Glomerular endothelial cell (primary cell): ENCODE results near the gene PDE1C. TPM values are rescaled to one million over a fixed set of nuclear protein-coding genes. Genes with fewer than 3 reads are reported as not detected.

Experiments used
- DNase-seq: peaks from one replicate; pipeline ENCODE4 v3.0.0-alpha.2; 2011; ENCODE audit warnings: low read depth, low spot score; ENCODE audit errors: extremely low read depth
- total RNA-seq: library from RNA; depleted of rRNA; stranded (reverse); fragments of >200 nt; gene quantifications from 2 replicates; pipeline ENCODE4 v1.2.3, GENCODE V29; 2015

PDE1C gene
- total RNA-seq, 1 donor from 2014 or later, result 2.6 TPM

DNA sequence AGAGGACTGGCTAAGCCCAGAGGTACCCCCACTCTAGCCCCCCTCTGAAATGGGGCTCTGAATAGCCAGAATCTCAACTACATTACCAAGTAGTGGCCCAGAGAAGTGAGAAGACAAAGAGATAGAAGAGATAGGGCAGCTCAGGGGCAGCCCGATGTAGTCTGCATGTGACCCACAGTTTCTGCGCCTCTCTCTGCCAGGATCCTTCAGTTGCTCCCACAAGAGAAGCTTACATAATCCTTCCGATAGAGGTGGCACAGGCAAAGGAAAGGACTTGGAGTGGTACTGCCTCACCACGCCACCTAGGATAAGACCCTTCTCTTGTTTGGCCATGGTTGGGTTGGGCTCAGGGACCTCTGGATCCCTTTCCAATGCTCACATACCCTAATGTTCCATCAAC is 5.4 kb upstream of the PDE1C start:
- no peak for DNase-seq

GRCh38 chr7:32074787-32075585 is 4.8 kb upstream of the PDE1C start:
- no peak for DNase-seq

DNA sequence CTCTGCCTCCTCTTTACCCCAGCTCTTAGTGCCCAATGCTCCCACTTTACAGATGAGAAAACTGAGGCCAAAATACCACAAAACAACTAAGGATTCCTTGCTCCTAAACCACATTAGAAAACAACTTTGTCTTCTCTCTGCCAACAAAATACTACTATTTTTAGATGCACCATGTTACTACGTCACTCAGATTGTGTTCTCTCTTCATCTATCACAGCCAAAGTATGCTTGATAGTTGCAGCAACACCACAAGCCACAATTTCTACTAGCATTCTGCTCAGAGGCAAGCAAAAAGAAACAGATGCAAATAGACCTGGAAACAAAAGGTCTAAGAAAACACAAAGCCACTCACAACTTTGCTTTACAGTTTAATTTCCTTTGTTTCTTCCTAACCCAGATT is 3.3 kb upstream of the PDE1C start:
- DNase-seq, result no peak

GRCh38 chr7:32072397-32072796 is 2.2 kb upstream of the PDE1C start:
- no peak for DNase-seq

DNA sequence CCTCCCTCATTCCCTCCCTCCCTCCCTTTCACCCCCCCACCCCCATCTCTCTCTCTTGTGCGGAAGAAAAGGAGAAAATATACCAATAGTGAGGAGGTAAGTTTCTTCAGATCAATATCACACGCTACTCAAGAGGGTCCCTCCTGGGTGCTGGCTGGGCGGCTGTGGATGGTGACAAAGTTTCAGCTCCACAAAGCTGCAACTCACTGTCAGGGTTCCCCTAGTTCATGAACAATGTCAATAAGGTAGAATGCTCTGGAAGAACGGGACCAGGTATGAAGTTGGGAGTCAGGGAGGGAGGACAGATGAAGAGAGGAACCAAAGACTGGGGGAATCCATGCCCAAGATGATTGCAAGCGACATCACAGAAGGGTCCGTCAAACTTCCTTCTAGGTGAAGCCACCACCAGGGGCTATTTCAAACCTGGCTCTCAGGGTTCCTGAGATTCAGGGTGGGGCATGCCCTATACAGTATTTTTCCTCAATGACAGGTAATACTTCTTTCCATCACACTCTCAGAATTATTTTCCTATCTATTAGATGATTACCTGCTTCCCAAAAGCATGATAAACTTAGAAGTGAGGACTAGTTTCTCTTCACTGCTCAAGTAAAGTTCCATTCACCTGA is 1.4 kb upstream of the PDE1C start:
- DNase-seq, result no peak

- no peak for DNase-seq
Measured at GRCh38 chr7:32070051-32070405, 179 bp downstream of the PDE1C start.

DNA sequence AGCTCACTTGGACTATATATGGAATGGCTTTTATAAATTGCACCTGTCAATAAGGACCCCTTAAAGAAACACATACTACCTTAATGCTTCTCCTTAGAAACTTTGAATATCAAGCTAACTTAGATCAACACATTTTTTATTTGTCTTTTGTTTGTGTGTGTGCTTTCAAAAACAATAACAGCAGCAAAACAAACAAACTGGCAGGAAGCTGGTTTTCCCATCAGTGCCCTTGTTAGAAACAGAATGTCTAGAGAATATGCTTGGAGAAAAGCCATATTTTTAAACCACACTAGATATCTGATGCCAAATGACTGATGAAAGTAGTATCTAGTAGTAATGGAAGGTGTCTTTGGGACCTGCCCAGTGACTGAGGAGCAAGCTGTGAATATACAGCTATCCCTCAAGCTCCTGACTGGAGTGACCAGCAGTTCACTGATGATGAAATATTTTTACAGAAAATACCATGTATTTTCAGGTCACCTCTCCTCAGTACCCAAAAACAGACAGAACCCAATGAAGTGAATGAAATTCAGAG is 1.0 kb downstream of the PDE1C start:
- DNase-seq, result no peak

- no peak for DNase-seq
Measured at GRCh38 chr7:32068411-32069101, 1.7 kb downstream of the PDE1C start.

DNA sequence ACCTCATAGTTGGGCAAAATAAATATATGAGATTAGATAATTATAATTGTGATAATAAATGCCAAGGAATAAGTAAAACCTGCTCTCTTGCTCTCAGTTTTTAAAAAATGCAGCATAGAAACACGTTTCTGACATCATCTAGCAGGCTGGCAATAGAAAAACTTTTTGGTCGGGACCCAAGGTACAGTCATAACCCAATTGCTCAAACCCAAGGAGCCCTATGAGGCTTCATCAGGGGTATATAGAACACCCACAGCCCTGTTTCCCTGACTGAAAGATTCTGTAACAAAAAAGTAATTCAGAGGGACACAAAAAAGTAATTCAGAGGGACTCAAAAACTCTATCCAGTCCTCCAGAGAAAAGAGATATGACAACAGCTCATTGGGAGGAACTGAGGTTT is 3.8 kb downstream of the PDE1C start:
- no peak for DNase-seq

DNA sequence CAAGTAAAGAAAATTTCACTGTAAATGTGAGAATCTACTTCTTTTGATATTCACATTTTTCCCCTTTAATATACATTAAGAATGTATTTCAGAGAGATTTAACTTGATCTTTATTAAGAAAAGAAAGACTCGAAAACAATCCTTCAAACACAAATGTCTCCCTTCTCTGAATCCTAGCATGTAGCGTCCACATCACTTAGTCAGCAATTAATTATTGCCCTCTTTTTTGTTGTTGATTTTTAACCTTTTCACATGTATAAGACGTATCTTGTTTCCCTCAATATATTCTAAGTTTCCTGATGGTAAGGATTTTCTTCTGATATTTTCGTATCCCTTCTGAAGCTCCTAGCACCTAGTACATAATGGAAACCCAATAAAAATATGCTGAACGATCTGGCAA is 6.6 kb downstream of the PDE1C start:
- DNase-seq, result no peak

- DNase-seq, result no peak
Measured at GRCh38 chr7:32062150-32062549, 8.1 kb downstream of the PDE1C start.

DNA sequence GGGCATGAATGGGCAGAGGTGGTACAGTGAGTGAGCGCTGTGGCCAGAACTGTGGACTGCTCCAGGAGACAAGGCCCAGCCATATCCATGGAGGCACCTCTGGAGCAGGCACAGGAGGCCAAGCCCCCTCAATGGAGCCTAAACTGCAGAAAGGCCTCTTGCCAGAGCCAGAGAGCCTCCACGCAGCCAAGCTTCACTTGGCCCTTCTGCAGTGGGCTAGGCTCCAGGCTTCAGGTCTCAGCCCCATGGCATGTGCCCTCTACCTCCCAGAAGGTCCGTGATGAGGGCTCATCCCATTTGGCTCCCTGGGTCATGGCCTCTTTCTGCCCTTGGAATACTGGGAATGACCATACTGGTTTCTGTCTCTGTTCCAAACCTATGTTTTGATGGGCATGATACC is 8.9 kb downstream of the PDE1C start:
- no peak for DNase-seq

DNA sequence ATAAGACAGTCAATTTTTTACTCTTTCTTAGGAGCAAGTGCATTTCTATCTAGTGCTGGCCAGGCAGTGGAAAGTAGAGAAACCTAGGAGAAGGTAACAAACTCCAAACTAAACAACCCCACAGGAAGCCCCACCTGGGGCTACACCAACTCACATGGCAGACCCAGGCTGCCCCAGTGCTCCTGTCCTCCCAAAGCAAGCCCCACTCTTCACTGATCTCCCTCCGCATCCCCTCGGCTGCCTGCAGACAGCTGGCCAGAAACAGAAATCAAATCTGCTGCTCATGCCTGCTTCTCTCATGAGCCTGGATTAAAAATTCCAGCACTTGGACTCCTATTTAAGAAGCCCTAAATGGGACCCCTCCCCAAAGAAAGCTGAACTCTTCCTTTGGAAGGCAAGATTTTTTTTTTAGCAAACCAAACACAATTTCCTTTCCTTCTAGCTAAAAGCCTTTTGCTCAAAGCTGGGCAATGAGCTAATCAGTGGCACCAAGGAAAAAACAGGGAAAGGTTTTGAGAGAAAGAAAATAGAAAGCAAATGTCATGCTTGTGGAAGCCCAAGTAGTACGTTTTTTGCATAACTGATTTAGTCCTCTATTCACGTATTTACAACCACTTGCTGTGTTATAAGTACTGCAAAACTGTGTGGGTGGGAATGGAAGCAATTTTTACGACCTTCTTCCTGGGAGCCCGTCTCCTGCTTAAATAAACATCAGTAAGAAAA is 10.8 kb downstream of the PDE1C start:
- DNase-seq, result no peak

DNA sequence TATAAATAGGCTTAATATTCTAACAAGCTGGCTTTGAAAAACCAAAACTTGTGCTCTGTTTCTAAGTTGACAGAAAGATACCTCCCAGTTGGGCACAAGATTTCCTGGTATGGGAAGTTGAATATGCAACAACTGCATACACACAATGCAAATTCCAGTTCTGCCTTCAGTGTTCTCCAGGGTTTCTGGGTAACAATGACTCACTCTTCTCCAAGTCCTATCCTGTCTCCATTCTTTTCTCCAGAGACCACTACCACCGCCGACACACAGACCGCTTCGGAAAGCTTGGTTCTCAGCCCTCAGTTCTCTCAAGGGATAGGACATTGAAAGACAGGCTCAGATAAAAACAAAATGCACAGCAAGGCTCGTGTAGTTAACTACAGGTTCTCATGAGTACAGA is 12.2 kb downstream of the PDE1C start:
- DNase-seq, result no peak

- DNase-seq, result no peak
Measured at GRCh38 chr7:32056767-32057166, 13.4 kb downstream of the PDE1C start.

DNA sequence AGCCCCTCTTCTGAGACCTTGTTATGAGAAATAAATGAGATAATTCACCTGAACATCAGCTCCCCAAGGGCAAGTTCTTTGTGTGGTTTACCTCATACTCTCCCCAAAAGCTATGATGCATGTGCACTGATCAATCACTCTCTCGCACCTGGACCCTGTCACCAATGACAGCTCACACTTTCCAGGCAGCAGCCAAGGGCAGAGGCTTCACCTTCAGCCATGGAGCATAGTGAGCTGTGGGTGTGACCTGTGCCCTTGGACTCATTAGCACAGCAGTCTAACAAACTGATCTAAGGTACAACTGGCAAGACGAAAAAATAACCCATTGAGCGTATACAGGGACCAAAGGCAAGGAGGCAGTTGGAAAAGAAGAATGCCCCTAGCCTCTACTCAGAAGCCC is 17.0 kb downstream of the PDE1C start:
- DNase-seq, result no peak

GRCh38 chr7:32051128-32051527 is 19.1 kb downstream of the PDE1C start:
- DNase-seq, result no peak

GRCh38 chr7:32049599-32049998 is 20.6 kb downstream of the PDE1C start:
- DNase-seq, result no peak

DNA sequence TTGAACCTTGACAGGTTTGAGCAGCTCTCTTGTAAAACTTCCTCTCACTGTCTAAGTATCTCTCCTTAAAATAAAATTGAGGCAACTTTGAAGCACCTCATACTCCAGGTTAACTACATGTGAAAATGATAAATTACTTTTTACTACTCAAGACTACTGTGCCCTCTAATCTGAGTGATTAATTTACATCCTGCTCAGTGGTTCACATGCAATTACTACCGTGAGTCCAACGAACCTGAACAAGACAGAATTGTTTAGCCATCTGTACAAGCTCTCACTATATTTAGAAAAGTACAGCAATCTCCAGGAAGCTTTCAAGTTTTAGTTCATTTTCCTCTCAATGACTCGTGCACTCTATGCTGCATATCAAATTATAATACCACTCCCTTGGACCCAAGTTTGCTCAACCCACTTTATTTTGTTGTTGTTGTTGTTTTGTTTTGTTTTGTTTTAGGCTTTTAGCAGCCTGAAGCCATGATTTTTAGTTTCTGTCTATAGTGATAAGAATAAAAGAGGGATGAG is 21.2 kb downstream of the PDE1C start:
- DNase-seq, result no peak

DNA sequence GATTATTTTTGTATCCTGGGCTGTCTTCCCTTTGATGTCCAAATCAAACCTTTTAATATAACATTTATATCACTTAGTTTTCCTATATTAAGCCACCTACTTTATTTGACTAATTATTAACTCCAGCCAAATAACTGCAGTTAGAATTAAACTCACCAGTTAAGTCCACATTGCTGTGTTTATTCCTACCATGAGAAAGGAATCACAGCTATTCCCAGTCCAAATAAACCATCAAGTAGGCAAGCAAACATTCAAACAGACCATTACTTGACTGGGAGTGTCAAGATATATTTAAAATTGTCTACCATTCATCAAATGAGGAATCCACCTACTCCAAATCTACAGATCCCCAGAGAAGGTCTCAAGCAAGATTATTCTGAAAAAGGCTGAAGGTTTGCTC is 22.4 kb downstream of the PDE1C start:
- no peak for DNase-seq

DNA sequence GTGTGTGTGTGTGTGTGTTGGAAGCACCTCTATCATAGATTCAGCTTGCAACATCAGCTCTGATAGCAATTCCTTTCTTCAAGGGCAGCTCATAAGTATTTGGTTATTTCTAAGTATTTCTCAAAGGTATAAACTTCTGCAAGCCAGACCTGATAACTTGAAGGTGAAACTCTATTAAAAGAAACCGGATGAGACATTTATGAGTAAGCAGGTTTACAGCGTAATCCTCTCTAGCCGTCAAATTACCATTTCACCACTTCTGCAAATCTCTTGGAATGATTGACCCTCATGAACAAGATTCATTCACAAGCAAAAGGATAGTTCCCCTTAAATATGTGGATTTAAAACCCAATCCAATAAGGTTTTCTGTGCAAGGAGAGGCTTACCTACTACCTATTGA is 23.1 kb downstream of the PDE1C start:
- no peak for DNase-seq
